Heart left ventricle (tissue), 16 donors: Measurements from ENCODE around the gene AVL9. TPM values are rescaled to one million over a fixed set of nuclear protein-coding genes. Genes with fewer than 3 reads are reported as not detected.
A peak's percentile ranks its signal among the peaks of the same experiment; 100 is the strongest.

Source experiments
- ATAC-seq, 4 donors: fragments of 200-7000 bp; cut with Tn5 transposase; one replicate each; pipeline ENCODE4 v1.9.1; 2020 to 2022; ENCODE audit warnings: moderate library complexity in 4 of 4, mild to moderate bottlenecking in 3 of 4, moderate number of reproducible peaks in 1 of 4
- DNase-seq, 5 donors: peaks; one replicate each; pipeline ENCODE4 v3.0.0-alpha.2; 2020
- H3K27ac ChIP-seq, 12 donors: fragments of 200-600 bp; sonication (generic) in 4 of 12; one replicate each; pipeline versions ENCODE4 v1.5.0 to v1.8.0; 2016 to 2022; ENCODE audit warnings: mild to moderate bottlenecking in 2 of 12
- H3K27me3 ChIP-seq, 9 donors: fragments of 200-600 bp; sonication (generic) in 2 of 9; one replicate each; pipeline versions ENCODE4 v1.5.1 to v1.8.0; 2016 to 2022; ENCODE audit warnings: mild to moderate bottlenecking in 3 of 9
- H3K36me3 ChIP-seq, 9 donors: fragments of 200-600 bp; sonication (generic) in 2 of 9; one replicate each; pipeline versions ENCODE4 v1.5.0 to v1.8.0; 2018 to 2022; ENCODE audit warnings: mild to moderate bottlenecking in 2 of 9
- H3K4me1 ChIP-seq, 12 donors: fragments of 200-600 bp; sonication (generic) in 4 of 12; one replicate each; pipeline versions ENCODE4 v1.5.0 to v1.8.0; 2016 to 2022; ENCODE audit warnings: mild to moderate bottlenecking in 3 of 12
- H3K4me3 ChIP-seq, 12 donors: fragments of 200-600 bp; sonication (generic) in 4 of 12; one replicate each; pipeline versions ENCODE4 v1.5.0 to v1.8.0; 2017 to 2022; ENCODE audit warnings: mild to moderate bottlenecking in 9 of 12, moderate library complexity in 4 of 12
- H3K9me3 ChIP-seq, 12 donors: fragments of 200-600 bp; sonication (generic) in 4 of 12; one replicate each; pipeline versions ENCODE4 v1.5.0 to v1.8.0; 2016 to 2022; ENCODE audit warnings: mild to moderate bottlenecking in 1 of 12
- CTCF ChIP-seq, 12 donors: fragments of 200-600 bp; sonication (generic) in 4 of 12; IDR thresholded peaks; one replicate each; pipeline versions ENCODE4 v1.5.0 to v1.8.0; 2018 to 2022; ENCODE audit warnings: antibody characterized with exemption in 12 of 12, mild to moderate bottlenecking in 5 of 12
- POLR2A ChIP-seq, 2 donors: fragments of 450-650 bp; IDR thresholded peaks; one replicate each; pipeline ENCODE4 v1.6.1; 2017; ENCODE audit warnings: antibody characterized with exemption in 2 of 2, mild to moderate bottlenecking in 2 of 2, moderate library complexity in 2 of 2
- WGBS, 4 donors: extraction: QIAGEN DNeasy Blood & Tissue Kit in 2 of 4; methylation state at CpG; one replicate each; pipeline versions ENCODE4 v1.1.5 to v1.1.7; 2013 to 2018; 5-methylcytosine and 5-hydroxymethylcytosine counted together
- intact Hi-C, 10 donors: fragments of 100-400 bp; cut with DNase I; formaldehyde crosslinking; loops; one replicate each; pipeline versions ENCODE4 v1.11.1 to v1.14.2; 2022
- polyA plus RNA-seq, 2 donors: library from polyadenylated mRNA; stranded (reverse); fragments of 200-250 nt; gene quantifications; one replicate each; pipeline ENCODE4 v1.2.3, GENCODE V29; 2013
- total RNA-seq, 9 donors: library from RNA; depleted of rRNA in 2 of 9; stranded (reverse); fragments of >200 nt in 2 of 9; fragmentation: NEBNext Ultra II Directional in 3 of 9; extraction: Animal tissue kit (Norgen Biotek cat#: 25700) in 3 of 9; gene quantifications; one replicate each; pipeline versions ENCODE4 v1.1.0 to v1.2.4, GENCODE V29; 2016 to 2023
- donor health status: ischemic (EF 13 %, LVEDD 7.1; RV severe dilation, severe dysfunction).
- donor health status: healthy with polysubstance abuse.
- donor health status: DM: no; HTN: yes; CAD: no.
- donor health status: DM: no; HTN: no; CAD: no.
- donor health status: ischemic (EF 25% LVEDD 6.9; RV normal size, moderate dysfunction).
- donor health status: ischemic (EF 25% LVEDD 5.7; RV mildly dilated, moderate dysfunction).
- donor health status: healthy.
- donor health status: DM: yes; HTN: yes; CAD: no.
- donor health status: ischemic (EF 35%, LVEDD 5.7; RV mildly dilated, moderate dysfunction).
- donor health status: nonischemic (EF 11% LVEDD 7.7; RV severe dilation, severe dysfunction).
- donor health status: DM: yes; HTN: yes; CAD: no.
- donor health status: PGD.
- donor health status: ischemic (EF 29% LVEDD 5.4; RV normal size, mild dysfunction).
- donor health status: nonischemic (EF 23%, LVEDD 6.1; RV moderate dilation, normal function).

Gene AVL9
- total and polyA plus RNA-seq, 11 donors = 4.6 to 22.3 (median 15.6) TPM

GRCh38 chr7:32501522-32501921 is 6.2 kb downstream of the AVL9 start:
- TF ChIP-seq POLR2A (IDR thresholded peaks at IDR 0.05) = no peak
- TF ChIP-seq CTCF (IDR thresholded peaks at IDR 0.05) = no peak
- Histone ChIP-seq H3K4me3 (no peak overlapping the region), H3K27me3 (no peaks in the 10 kb centered on the region), H3K27ac (peak overlapping the region in 4 of 12 donors; percentile 19 to 50 (median 40)), H3K4me1 (peaks cover 8 to 58% (median 27%) of the 10 kb centered on the region in 12 donors), H3K9me3 (peaks cover 0 to 3% (median 0%) of the 10 kb centered on the region in 12 donors), H3K36me3 (no peaks in the 10 kb centered on the region)
- WGBS, 4 donors = 41 to 63% (median 60%) methylated on average over 1 of the region's 1 CpG
- intact Hi-C loops = loop anchor here in 1 of 10 donors (10.0 kb wide), 1 partner anchor 83 kb away; no protein-coding TSS in a partner anchor
- peak in 3 of 4 donors; percentile 36 to 42 (median 37) for ATAC-seq
- DNase-seq = no peak

GRCh38 chr7:32502728-32503127 is 7.4 kb downstream of the AVL9 start:
- DNase-seq (no peak), ATAC-seq (no peak)
- Histone ChIP-seq H3K36me3 (no peaks in the 10 kb centered on the region), H3K27ac (no peak overlapping the region), H3K4me1 (peaks cover 3 to 58% (median 24%) of the 10 kb centered on the region in 12 donors), H3K27me3 (no peaks in the 10 kb centered on the region), H3K4me3 (no peak overlapping the region), H3K9me3 (peaks cover 0 to 3% (median 0%) of the 10 kb centered on the region in 12 donors)
- TF ChIP-seq CTCF (IDR thresholded peaks at IDR 0.05) (no peak), POLR2A (IDR thresholded peaks at IDR 0.05) (no peak)
- WGBS, 4 donors = 65 to 78% (median 69%) methylated on average over 4 of the region's 4 CpGs
- intact Hi-C loops = loop anchor here in 1 of 10 donors (10.0 kb wide), 1 partner anchor 82 kb away; no protein-coding TSS in a partner anchor

- intact Hi-C loops = loop anchor here in 1 of 10 donors (10.0 kb wide), 1 partner anchor 78 kb away; no protein-coding TSS in a partner anchor
- peak in 2 of 4 donors; percentile 64 to 77 for ATAC-seq
- Histone ChIP-seq H3K9me3 (no peaks in the 10 kb centered on the region), H3K27me3 (no peaks in the 10 kb centered on the region), H3K27ac (no peak overlapping the region), H3K4me1 (peaks cover 0 to 41% (median 17%) of the 10 kb centered on the region in 12 donors), H3K36me3 (no peaks in the 10 kb centered on the region), H3K4me3 (no peak overlapping the region)
- no peak for DNase-seq
- WGBS, 4 donors = 90 to 96% (median 92%) methylated on average over 5 of the region's 5 CpGs
- TF ChIP-seq POLR2A (IDR thresholded peaks at IDR 0.05) = no peak
These were observed 11.2 kb downstream of the AVL9 start for GRCh38 chr7:32506266-32507054.

GRCh38 chr7:32507414-32507813 is 12.1 kb downstream of the AVL9 start:
- Histone ChIP-seq H3K4me1 (peaks cover 0 to 31% (median 9%) of the 10 kb centered on the region in 12 donors), H3K27me3 (no peaks in the 10 kb centered on the region), H3K27ac (no peak overlapping the region), H3K4me3 (no peak overlapping the region), H3K36me3 (no peaks in the 10 kb centered on the region), H3K9me3 (no peaks in the 10 kb centered on the region)
- ATAC-seq (no peak), DNase-seq (no peak)
- intact Hi-C loops = loop anchor here in 1 of 10 donors (10.0 kb wide), 1 partner anchor 77 kb away; no protein-coding TSS in a partner anchor
- no peak for TF ChIP-seq CTCF (IDR thresholded peaks at IDR 0.05)
- no peak for TF ChIP-seq POLR2A (IDR thresholded peaks at IDR 0.05)
- WGBS, 4 donors = 95 to 97% (median 96%) methylated on average over 6 of the region's 6 CpGs
